Measurements from ENCODE around the gene IFITM2.

The IFITM2 gene

DNA sequence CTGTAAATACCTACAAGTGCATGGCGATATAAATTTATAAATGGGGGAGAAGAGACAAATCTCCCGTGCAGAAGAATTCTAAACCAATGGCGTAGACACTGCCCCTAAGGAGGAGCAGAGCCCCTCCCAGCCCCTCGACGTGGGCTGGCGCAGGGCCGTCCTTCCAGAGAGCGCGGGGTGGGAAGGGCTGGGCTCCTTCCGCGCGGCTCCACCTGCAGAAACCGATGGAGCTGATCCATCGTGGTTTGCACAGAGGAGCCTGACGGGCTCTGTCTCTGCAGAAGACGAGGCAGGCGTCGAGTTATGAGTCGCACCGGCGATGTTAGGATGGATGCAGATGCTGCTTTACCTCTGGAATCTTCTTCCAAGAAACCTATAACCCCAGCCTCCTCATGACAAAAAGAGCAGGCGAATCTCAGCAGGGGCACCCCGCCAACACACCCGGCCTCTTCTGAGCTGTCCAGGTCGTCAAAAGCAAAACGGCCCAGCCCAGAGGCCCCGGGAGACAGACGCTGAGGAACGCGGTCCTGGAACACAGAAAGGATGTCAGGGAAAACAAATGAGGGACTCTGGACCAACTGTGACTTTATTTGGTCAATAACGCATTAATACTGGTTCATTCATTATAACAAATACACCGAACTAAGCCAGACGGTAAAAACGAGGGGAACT lies 50.6 kb downstream of the IFITM2 start:
- no peak for FAIRE-seq

More for the DNA sequence above, 50.6 kb downstream of the IFITM2 start:
- DNase-seq (ENCODE audit: insufficient read length, low spot score): no peak

All from GM19239 (cell line).